Effector memory CD4-positive, alpha-beta T cell (primary cell): Measurements from ENCODE around the gene ETNK2.

Experiments used
- DNase-seq, 3 donors: peaks; one replicate each; pipeline ENCODE4 v3.0.0-alpha.2; 2020
- H3K27ac ChIP-seq: 2 replicates; pipeline ENCODE4 v1.7.0; 2013; ENCODE audit warnings: mild to moderate bottlenecking, low read length, moderate library complexity; ENCODE audit not compliant: insufficient read depth, poor library complexity, severe bottlenecking
- H3K27me3 ChIP-seq: replicated peaks from 2 replicates; pipeline ENCODE4 v1.7.0; 2013; ENCODE audit warnings: mild to moderate bottlenecking, low read length; ENCODE audit not compliant: insufficient read depth, control insufficient read depth, poor library complexity, severe bottlenecking
- H3K36me3 ChIP-seq: 2 replicates; pipeline ENCODE4 v1.7.0; 2013; ENCODE audit warnings: mild to moderate bottlenecking, low read length, moderate library complexity; ENCODE audit not compliant: control insufficient read depth, insufficient read depth
- H3K4me1 ChIP-seq: 2 replicates; pipeline ENCODE4 v1.7.0; 2013; ENCODE audit warnings: low read length, mild to moderate bottlenecking; ENCODE audit not compliant: control insufficient read depth, insufficient read depth, poor library complexity, severe bottlenecking
- H3K4me3 ChIP-seq: 2 replicates; pipeline ENCODE4 v1.7.0; 2013; ENCODE audit warnings: low read length, low read depth, mild to moderate bottlenecking; ENCODE audit not compliant: insufficient read depth, poor library complexity, severe bottlenecking
- H3K9me3 ChIP-seq: 2 replicates; pipeline ENCODE4 v1.7.0; 2013; ENCODE audit warnings: mild to moderate bottlenecking, low read length, moderate library complexity; ENCODE audit not compliant: control insufficient read depth

The ETNK2 gene

DNA sequence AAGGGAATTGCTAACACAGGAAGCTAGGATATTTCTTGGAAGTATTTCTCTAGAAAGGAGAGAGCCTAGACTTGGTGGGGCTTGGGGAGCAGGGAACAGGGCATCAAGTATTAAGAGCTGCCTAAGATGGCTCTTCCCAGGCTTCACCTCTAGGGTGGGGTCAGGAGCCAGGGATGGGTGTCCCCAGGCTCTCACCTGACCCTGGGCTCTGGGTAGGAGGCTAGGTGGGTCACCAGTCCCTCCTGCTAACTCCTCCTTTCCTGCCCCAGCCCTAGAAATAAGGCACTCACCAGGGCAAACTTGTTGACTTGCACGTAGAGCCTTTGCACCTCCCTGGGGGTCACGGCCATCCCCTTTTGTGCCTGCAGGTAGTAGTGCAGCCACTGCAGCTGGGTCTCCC lies 15.0 kb downstream of the ETNK2 start:
- Histone ChIP-seq H3K27ac (no peak overlapping the region), H3K27me3 (no peaks in the 10 kb centered on the region), H3K9me3 (no peaks in the 10 kb centered on the region), H3K4me1 (no peaks in the 10 kb centered on the region), H3K36me3 (peaks cover 6% of the 10 kb centered on the region), H3K4me3 (no peak overlapping the region)
- DNase-seq = no peak

DNA sequence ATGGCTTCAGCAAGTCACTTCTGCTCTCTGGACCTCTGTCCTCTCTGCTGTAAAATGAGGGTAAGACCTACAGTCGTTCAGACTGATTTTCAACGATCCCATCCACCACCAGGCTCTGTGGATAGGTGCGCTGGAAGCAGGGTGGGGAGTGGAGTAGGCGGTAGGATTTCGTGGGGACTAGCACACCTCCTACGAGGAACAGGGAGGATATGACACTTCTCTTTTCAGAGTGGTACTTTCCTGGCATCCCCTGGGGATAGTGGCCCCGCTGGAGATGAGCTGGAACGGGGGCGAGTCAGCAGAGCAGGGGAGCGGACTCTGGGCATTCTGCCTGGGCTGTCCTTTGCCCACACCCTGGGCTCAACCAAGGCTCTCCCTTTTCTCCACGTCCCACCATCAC lies 17.7 kb downstream of the ETNK2 start:
- no peak for DNase-seq
- H3K4me1 ChIP-seq = peaks cover 3% of the 10 kb centered on the region
- H3K27me3 ChIP-seq = no peaks in the 10 kb centered on the region
- H3K9me3 ChIP-seq = no peaks in the 10 kb centered on the region
- no peak overlapping the region for H3K4me3 ChIP-seq
- H3K36me3 ChIP-seq = peaks cover 6% of the 10 kb centered on the region
- H3K27ac ChIP-seq = no peak overlapping the region

DNA sequence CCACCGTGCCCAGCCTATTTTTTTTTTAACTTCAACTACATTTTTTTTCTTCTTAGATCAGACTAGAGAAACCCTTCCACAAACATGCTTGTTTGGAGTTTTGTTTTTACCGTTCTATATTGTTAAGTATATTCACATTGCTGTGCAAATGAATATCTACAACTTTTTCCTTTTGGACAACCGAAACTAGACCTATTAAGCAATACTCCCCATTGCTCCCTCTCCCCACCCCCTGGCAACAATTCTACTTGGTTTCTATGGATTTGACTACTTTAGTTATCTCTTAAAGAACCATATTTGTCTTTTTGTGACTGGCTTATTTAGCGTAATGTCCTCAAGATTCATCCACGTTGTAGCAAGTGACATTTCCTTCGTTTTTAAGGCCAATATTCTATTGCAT lies 19.1 kb downstream of the ETNK2 start:
- Histone ChIP-seq H3K36me3 (peaks cover 6% of the 10 kb centered on the region), H3K4me3 (no peak overlapping the region), H3K27ac (no peak overlapping the region), H3K27me3 (no peaks in the 10 kb centered on the region), H3K4me1 (peaks cover 7% of the 10 kb centered on the region), H3K9me3 (no peaks in the 10 kb centered on the region)
- no peak for DNase-seq

DNA sequence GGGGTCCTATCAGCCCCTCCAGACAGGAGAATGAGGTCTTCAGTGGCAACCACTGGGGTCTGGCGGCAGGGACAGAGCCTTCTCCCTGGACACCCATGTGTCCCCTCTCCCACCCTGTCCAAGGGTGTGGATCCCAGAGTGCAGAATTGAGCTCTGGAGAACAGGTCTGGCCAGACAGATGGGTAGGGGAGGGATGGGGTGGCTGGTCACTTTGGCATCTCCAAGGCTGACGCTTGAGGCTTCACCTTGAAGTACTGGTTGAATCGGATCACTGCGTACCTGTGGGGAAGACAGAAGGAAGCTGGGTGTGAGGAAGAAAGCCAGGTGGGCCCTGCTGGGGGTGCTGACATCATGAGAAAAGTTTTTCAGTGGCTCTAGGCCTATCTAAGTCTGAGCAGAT lies 19.9 kb downstream of the ETNK2 start:
- no peak for DNase-seq
- H3K27ac ChIP-seq = no peak overlapping the region
- H3K9me3 ChIP-seq = no peaks in the 10 kb centered on the region
- no peak overlapping the region for H3K4me3 ChIP-seq
- H3K4me1 ChIP-seq = peaks cover 7% of the 10 kb centered on the region
- H3K27me3 ChIP-seq = no peaks in the 10 kb centered on the region
- H3K36me3 ChIP-seq = peaks cover under 1% of the 10 kb centered on the region

DNA sequence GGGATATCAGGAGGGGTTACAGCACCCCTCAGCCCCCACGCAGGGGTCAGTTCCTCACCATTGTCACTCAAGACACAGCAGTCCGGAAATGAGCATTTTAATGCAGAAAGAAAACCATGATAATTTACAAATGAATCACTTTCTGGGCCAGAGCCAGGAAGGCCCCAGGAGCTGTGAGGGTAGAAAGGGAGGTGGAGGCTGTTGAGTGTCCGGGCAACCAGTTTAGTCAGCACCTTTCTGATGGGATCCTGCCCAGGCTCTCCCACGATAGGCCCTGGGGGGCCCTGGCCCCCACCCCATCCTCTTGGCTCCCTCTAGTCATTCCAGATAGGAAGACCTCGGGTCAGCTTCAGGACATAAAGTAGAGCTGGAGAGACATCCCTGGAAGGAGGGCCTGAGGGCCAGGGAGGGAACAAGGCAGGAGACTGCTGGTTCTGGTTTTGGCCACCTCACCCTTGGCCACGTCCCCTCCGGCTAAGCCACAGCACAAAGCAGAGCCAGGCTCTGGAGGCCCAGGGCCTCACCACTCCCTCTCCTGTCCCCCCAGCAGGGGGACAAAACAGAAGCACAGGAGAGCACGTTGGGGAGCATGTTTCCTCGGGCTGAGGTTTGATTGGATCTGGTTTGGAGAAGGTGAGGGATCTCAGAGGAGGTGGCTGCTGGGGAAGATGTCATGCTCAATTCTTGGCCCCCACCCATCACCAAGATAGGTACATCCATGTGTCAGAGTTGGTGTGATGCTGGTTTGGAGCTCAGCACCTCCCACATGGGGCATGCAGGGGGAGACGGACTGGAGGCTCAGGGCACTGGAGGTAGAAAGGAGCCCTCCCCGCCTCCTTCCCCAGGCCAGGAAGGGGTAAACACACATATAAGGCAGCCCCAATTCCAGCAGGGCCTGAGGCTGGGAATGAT lies 20.6 kb downstream of the ETNK2 start:
- Histone ChIP-seq H3K27me3 (no peaks in the 10 kb centered on the region), H3K4me1 (peaks cover 7% of the 10 kb centered on the region), H3K27ac (no peak overlapping the region), H3K36me3 (no peaks in the 10 kb centered on the region), H3K4me3 (no peak overlapping the region), H3K9me3 (no peaks in the 10 kb centered on the region)
- DNase-seq = no peak

DNA sequence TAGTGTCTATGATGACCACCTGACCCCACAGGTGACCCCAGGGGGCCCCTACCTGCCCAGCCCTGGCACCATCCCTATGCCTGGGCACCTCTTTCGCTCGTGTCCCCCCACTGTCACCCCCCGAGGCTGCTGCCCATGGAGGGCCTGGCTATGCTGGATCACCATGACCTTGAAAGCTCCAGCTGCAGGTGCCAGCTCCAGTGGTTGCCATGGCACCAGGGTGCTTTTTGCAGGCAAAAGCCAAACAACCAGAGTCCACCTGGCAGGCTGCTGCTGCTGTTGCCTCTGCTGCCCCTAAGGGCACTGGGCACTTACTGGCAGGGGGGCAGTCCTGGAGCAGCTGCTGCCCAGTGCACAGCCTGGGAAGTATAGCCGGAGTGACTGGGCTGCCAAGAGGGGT lies 21.7 kb downstream of the ETNK2 start:
- Histone ChIP-seq H3K4me3 (no peak overlapping the region), H3K27ac (no peak overlapping the region), H3K9me3 (no peaks in the 10 kb centered on the region), H3K27me3 (no peaks in the 10 kb centered on the region), H3K36me3 (no peaks in the 10 kb centered on the region), H3K4me1 (peaks cover 7% of the 10 kb centered on the region)
- DNase-seq = no peak

DNA sequence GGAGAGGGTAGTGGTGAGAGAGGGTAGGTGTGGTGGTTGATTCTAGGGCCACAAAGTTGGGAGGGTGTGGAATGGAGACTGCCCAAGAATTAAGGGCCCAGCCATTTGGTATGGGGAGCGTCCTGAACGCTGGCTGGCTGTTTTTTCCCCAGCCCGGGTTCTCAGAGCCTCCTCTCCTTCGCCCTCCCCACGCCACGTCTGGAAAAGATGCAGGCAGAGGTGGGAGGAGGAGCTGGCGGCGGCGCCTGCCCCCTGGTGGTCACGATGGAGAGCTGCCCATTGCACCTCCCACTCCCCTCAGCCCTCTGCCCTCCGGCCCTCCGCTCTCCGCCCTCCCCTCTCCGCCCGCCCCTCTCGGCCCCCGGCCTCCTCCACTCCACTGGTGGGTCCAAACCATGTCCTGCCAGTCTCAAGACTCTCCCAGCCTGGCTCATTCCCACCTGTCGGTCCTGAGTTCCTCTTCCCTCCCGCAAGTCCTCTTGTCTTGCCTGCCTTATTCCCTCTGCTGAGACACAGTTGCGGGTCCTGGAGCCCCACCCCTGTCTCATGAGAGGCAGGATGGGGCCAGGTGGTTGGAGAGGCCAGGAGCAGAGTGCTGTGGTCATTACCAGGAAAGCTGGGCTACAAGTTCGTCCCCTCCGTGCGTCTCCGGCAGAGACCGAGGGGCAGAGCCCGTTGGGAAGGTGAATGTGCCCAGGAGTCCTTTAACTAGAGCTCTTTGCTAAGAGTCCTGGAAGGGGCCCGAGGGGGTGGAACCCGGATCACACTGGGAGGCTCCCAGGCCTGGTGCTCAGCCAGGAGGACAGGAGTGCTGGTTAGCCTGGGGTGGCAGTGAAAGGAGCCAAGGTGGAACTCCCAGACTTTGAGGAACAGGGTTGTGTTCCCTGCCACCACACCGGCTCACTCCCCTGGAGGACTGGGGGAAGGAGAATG lies 22.6 kb downstream of the ETNK2 start:
- Histone ChIP-seq H3K9me3 (no peaks in the 10 kb centered on the region), H3K36me3 (no peaks in the 10 kb centered on the region), H3K4me3 (no peak overlapping the region), H3K4me1 (peaks cover 7% of the 10 kb centered on the region), H3K27me3 (no peaks in the 10 kb centered on the region), H3K27ac (no peak overlapping the region)
- DNase-seq = peak; percentile 35 to 56 (median 45)

DNA sequence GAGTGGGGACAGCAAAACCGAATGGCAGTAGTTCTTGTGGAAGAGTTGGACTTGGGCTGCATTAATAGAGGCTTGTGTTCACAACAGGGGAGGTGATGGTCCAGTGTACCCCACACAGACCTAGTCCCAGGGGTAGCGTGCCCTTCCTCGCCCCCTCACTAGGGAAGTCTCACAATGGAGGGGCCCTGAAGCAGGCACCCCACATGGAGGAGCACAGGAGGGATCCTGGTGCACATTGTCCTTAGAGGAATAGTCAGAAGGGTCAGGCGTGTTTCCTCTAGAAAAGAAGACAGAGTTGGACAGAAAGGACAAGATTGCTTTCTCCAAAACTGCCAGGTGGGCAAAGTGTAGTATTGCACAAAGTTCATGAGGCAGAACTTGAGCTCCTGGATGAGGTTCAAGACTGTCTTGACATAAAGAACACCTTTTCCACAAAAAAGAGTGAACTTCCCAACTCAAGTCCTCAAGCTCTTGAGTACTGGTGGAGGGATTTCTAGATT lies 23.3 kb downstream of the ETNK2 start:
- H3K27ac ChIP-seq = no peak overlapping the region
- DNase-seq = no peak
- no peaks in the 10 kb centered on the region for H3K36me3 ChIP-seq
- H3K27me3 ChIP-seq = no peaks in the 10 kb centered on the region
- no peaks in the 10 kb centered on the region for H3K9me3 ChIP-seq
- H3K4me3 ChIP-seq = no peak overlapping the region
- H3K4me1 ChIP-seq = peaks cover 7% of the 10 kb centered on the region

DNA sequence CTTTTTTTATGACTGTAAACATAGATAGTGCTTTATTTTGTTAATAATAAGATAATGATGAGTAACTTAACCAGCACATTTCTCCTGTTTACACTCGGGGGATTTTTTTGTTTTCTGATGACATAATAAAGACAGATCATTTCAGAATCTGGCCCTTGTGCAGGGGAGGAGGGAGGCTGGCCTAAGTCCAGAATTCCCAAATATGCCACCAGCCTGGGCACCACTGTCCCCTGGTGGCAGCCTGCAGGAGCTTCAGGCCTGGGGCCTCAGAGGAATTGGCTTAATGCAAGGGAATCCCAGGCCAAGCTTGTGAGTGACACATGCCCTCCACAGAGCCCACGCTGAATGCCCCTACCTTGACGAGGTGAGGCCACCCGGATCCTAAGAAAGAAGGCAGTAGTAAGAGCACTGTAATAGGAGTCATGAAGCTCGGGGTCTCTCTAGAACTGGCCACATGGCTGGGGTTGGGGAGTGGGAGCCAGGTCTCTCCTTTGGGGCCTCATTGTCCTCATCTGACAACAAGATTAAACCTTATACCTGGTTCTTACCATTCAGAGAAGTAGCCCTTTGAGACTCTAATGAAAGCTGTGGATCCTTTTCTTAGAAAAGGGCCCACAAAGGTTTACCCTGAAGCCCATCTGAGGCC lies 24.1 kb downstream of the ETNK2 start:
- H3K4me1 ChIP-seq = peaks cover 7% of the 10 kb centered on the region
- H3K4me3 ChIP-seq = no peak overlapping the region
- H3K27me3 ChIP-seq = no peaks in the 10 kb centered on the region
- H3K27ac ChIP-seq = no peak overlapping the region
- DNase-seq = no peak
- no peaks in the 10 kb centered on the region for H3K36me3 ChIP-seq
- H3K9me3 ChIP-seq = no peaks in the 10 kb centered on the region
